ENCODE results near the gene HDDC2. TPM values are rescaled to one million over a fixed set of nuclear protein-coding genes. Genes with fewer than 3 reads are reported as not detected.

Gene HDDC2
- total RNA-seq: 88.7 and 100 TPM in 2 replicates

GRCh38 chr6:125301435-125302391 is at the start of gene HDDC2:
Gene HDDC2 (minus strand): TSS chr6:125301967. CDS start chr6:125301932, 35 bp downstream.

Other genes starting within 250 kb of the HDDC2 start
- gene TPD52L1, start 148.2 kb downstream of the HDDC2 start, total RNA-seq: 273 and 288 TPM in 2 replicates

All from articular chondrocyte of knee joint (primary cell).